OCI-M2 (cell line): ENCODE data around the gene SCYGR4.
"Not testable (repeated sequence)": the region's sequence is repeated elsewhere in the genome, so short reads cannot be mapped to it uniquely, and the experiment has no call there.

ENCODE experiments used
- DNase-seq: peaks from one replicate; lab custom pipeline; 2025; ENCODE audit not compliant: unreplicated experiment; lab: John Stamatoyannopoulos, UW

The SCYGR4 gene

GRCh38 chr2:227617316-227618230 is at the start of gene SCYGR4:
SCYGR4 (plus strand) TSS chr2:227617498; CDS start chr2:227617498, 0 bp downstream.
- no peak for DNase-seq

GRCh38 chr2:227568852-227569169 is 48.5 kb upstream of the SCYGR4 start:
- no peak for DNase-seq

- DNase-seq, result no peak
Observed at GRCh38 chr2:227570615-227571014, 46.7 kb upstream of the SCYGR4 start.

GRCh38 chr2:227576110-227576509 is 41.2 kb upstream of the SCYGR4 start:
- DNase-seq, result no peak

- no peak for DNase-seq
Observed at GRCh38 chr2:227576812-227577211, 40.5 kb upstream of the SCYGR4 start.

- DNase-seq, result no peak
Observed at GRCh38 chr2:227577555-227577954, 39.7 kb upstream of the SCYGR4 start.

- no peak for DNase-seq
Observed at GRCh38 chr2:227578642-227579041, 38.7 kb upstream of the SCYGR4 start.

- no peak for DNase-seq
Observed at GRCh38 chr2:227579791-227580190, 37.5 kb upstream of the SCYGR4 start.

GRCh38 chr2:227582369-227582768 is 34.9 kb upstream of the SCYGR4 start:
- no peak for DNase-seq

GRCh38 chr2:227592694-227593387 is 24.5 kb upstream of the SCYGR4 start:
- no peak for DNase-seq

GRCh38 chr2:227595797-227596196 is 21.5 kb upstream of the SCYGR4 start:
- DNase-seq, result no peak

- no peak for DNase-seq
Observed at GRCh38 chr2:227597036-227597435, 20.3 kb upstream of the SCYGR4 start.

GRCh38 chr2:227597998-227598397 is 19.3 kb upstream of the SCYGR4 start:
- no peak for DNase-seq

- DNase-seq, result not testable (repeated sequence)
Observed at GRCh38 chr2:227598835-227599503, 18.3 kb upstream of the SCYGR4 start, which contains the start of gene SCYGR2. SCYGR2 (plus strand) TSS chr2:227598893; CDS start chr2:227598893, 0 bp downstream.

GRCh38 chr2:227602358-227602757 is 14.9 kb upstream of the SCYGR4 start:
- no peak for DNase-seq

- DNase-seq, result no peak
Observed at GRCh38 chr2:227606476-227606875, 10.8 kb upstream of the SCYGR4 start.

GRCh38 chr2:227607941-227608340 is 9.4 kb upstream of the SCYGR4 start:
- DNase-seq, result no peak

- no peak for DNase-seq
Observed at GRCh38 chr2:227608561-227609338, 8.5 kb upstream of the SCYGR4 start.

- DNase-seq, result no peak
Observed at GRCh38 chr2:227610123-227610522, 7.2 kb upstream of the SCYGR4 start.

- no peak for DNase-seq
Observed at GRCh38 chr2:227612546-227613271, 4.6 kb upstream of the SCYGR4 start.
